ENCODE measurements around the gene ENPEP.

Gene ENPEP

DNA sequence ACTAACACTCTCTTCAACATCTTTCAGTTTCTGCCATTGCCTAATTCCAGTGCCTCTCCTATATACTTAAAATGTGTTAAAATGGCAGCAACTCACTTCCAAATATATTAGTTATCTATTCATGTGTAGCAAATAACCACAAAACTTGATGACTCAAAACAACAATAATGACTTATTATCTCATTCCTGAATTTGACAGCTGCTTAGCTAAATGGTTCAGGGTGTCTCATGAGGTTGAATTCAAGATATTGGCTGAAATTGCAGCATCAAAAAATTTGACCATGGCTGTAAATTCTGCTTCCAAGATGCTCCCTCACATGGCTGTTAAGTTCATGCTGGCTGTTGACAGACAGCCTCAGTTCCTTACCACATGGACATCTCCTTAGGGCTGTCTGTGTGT lies 121.6 kb downstream of the ENPEP start:
- Histone ChIP-seq H4K20me1 (ENCODE audit: insufficient read depth) (no peaks in the 10 kb centered on the region), H3K27me3 (ENCODE audit: insufficient read depth, low read depth) (no peaks in the 10 kb centered on the region), H3K4me3 (IDR thresholded peaks at IDR 0.05; ENCODE audit: insufficient read depth, low read depth, low read length) (no peak overlapping the region), H3K27ac (no peak overlapping the region), H3K9ac (no peak overlapping the region), H3K4me1 (ENCODE audit: low read depth, poor library complexity, severe bottlenecking) (no peaks in the 10 kb centered on the region), H2AFZ (ENCODE audit: low read depth) (no peak overlapping the region), H3K4me2 (no peak overlapping the region), H3K79me2 (ENCODE audit: insufficient read depth, low read depth) (no peaks in the 10 kb centered on the region), H3K36me3 (ENCODE audit: insufficient read depth) (no peaks in the 10 kb centered on the region)
- TF ChIP-seq, protein P1, sequence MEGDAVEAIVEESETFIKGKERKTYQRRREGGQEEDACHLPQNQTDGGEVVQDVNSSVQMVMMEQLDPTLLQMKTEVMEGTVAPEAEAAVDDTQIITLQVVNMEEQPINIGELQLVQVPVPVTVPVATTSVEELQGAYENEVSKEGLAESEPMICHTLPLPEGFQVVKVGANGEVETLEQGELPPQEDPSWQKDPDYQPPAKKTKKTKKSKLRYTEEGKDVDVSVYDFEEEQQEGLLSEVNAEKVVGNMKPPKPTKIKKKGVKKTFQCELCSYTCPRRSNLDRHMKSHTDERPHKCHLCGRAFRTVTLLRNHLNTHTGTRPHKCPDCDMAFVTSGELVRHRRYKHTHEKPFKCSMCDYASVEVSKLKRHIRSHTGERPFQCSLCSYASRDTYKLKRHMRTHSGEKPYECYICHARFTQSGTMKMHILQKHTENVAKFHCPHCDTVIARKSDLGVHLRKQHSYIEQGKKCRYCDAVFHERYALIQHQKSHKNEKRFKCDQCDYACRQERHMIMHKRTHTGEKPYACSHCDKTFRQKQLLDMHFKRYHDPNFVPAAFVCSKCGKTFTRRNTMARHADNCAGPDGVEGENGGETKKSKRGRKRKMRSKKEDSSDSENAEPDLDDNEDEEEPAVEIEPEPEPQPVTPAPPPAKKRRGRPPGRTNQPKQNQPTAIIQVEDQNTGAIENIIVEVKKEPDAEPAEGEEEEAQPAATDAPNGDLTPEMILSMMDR (conservative IDR thresholded peaks at IDR 0.05; ENCODE audit: low read depth, low read length), result no peak

DNA sequence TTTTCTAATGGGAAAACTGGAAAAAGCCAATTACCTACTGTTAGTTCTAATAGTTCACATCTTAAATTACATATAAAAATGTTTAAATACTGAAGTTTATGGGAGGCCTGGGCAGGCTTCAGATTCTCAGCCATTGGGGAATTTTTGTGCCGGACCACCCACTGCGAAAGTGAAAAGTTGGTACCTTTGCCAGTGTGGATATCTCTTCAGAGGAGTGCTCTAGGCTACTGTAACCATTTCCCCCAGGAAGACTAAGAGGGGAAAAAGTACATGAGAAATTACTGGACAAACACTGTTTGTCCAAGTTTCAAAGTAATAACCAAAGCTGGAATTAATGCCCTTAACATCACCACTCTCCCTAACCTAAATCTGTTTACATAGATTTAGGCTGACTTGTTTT lies 126.1 kb downstream of the ENPEP start:
- Histone ChIP-seq H3K4me3 (IDR thresholded peaks at IDR 0.05; ENCODE audit: insufficient read depth, low read depth, low read length) (no peak overlapping the region), H3K27me3 (ENCODE audit: insufficient read depth, low read depth) (no peaks in the 10 kb centered on the region), H4K20me1 (ENCODE audit: insufficient read depth) (no peaks in the 10 kb centered on the region), H3K4me2 (no peak overlapping the region), H3K79me2 (ENCODE audit: insufficient read depth, low read depth) (no peaks in the 10 kb centered on the region), H3K36me3 (ENCODE audit: insufficient read depth) (no peaks in the 10 kb centered on the region), H2AFZ (ENCODE audit: low read depth) (no peak overlapping the region), H3K4me1 (ENCODE audit: low read depth, poor library complexity, severe bottlenecking) (no peaks in the 10 kb centered on the region), H3K9ac (no peak overlapping the region), H3K27ac (no peak overlapping the region)
- TF ChIP-seq, protein P1 (conservative IDR thresholded peaks at IDR 0.05; ENCODE audit: low read depth, low read length), result no peak

DNA sequence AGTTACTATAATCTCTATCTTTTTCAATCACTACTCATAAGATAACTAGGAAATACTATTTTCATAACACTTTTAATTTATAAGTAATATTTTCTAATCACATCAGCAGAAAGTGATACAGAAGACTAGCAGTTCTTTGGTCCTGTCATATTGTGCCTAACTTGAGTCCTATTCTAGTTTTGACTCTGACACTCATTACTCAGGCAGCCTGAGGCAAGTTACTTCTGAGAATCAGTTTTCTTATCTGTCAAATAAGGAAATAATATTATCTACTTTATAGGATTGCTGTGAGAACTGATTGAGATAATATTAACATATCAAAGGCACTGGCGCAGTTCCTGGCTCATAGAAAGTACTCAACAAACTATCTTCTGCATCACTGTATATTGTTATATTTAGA lies 129.1 kb downstream of the ENPEP start:
- no peak overlapping the region for H2AFZ ChIP-seq (ENCODE audit: low read depth)
- H3K27ac ChIP-seq, result no peak overlapping the region
- no peak overlapping the region for H3K4me2 ChIP-seq
- H3K27me3 ChIP-seq (ENCODE audit: insufficient read depth, low read depth), result no peaks in the 10 kb centered on the region
- H3K36me3 ChIP-seq (ENCODE audit: insufficient read depth), result no peaks in the 10 kb centered on the region
- TF ChIP-seq, protein P1 (conservative IDR thresholded peaks at IDR 0.05; ENCODE audit: low read depth, low read length), result no peak
- no peaks in the 10 kb centered on the region for H3K79me2 ChIP-seq (ENCODE audit: insufficient read depth, low read depth)
- H3K4me3 ChIP-seq (IDR thresholded peaks at IDR 0.05; ENCODE audit: insufficient read depth, low read depth, low read length), result no peak overlapping the region
- no peaks in the 10 kb centered on the region for H3K4me1 ChIP-seq (ENCODE audit: low read depth, poor library complexity, severe bottlenecking)
- no peaks in the 10 kb centered on the region for H4K20me1 ChIP-seq (ENCODE audit: insufficient read depth)
- no peak overlapping the region for H3K9ac ChIP-seq

DNA sequence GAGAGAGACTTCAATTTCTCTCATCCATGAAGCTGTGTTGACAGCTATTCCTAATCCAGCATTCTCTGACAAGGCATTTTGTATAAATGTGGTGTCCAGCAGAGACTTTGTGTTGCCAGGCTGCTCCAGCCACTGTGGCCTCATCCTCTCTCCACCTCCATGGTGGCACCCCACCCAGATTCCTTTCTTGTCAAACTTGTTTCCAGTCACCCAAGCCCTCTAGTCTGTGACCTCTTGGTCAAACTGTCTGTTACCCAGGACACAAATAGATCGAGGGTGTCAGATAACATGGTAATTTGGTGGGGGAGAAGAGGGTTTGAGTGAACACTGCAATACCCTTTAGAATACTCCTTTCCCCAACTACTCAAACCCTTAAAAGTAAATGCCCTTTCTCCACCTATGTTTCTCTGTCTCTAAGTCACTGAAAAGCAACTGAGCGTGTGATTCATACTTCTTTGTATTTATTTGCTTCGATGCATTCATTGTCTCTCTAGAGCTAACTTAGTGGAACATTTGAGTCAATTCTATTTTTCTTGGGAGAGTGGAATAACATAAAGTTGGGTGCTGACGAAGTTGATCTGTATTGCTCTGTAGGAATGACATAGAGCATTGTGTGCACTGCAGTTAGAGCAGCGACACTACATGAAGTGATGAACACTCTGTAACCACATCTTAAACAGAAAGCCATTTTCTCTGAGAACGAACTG lies 133.2 kb downstream of the ENPEP start:
- TF ChIP-seq, protein P1 (conservative IDR thresholded peaks at IDR 0.05; ENCODE audit: low read depth, low read length), result no peak
- no peak overlapping the region for H3K27ac ChIP-seq

More for the DNA sequence above, 133.2 kb downstream of the ENPEP start:
- Histone ChIP-seq H3K27me3 (ENCODE audit: insufficient read depth, low read depth) (no peaks in the 10 kb centered on the region), H3K4me1 (ENCODE audit: low read depth, poor library complexity, severe bottlenecking) (no peaks in the 10 kb centered on the region), H3K36me3 (ENCODE audit: insufficient read depth) (no peaks in the 10 kb centered on the region), H3K9ac (no peak overlapping the region), H3K79me2 (ENCODE audit: insufficient read depth, low read depth) (no peaks in the 10 kb centered on the region), H4K20me1 (ENCODE audit: insufficient read depth) (no peaks in the 10 kb centered on the region), H2AFZ (ENCODE audit: low read depth) (no peak overlapping the region), H3K4me3 (IDR thresholded peaks at IDR 0.05; ENCODE audit: insufficient read depth, low read depth, low read length) (no peak overlapping the region), H3K4me2 (no peak overlapping the region)

Data from KMS-11 (cell line).